WERI-Rb-1 (cell line): Measurements from ENCODE around the gene SLC17A9.

ENCODE experiments used
- DNase-seq: peaks from one replicate; pipeline ENCODE4 v3.0.0-alpha.2; 2020
- H3K27ac ChIP-seq: fragments of 250-450 bp; sonication (Bioruptor Pico); 2 replicates; pipeline ENCODE4 v1.5.1; 2020; ENCODE audit warnings: mild to moderate bottlenecking, moderate library complexity
- H3K27me3 ChIP-seq: fragments of 250-450 bp; sonication (Bioruptor Pico); 2 replicates; pipeline ENCODE4 v1.5.1; 2021; ENCODE audit warnings: mild to moderate bottlenecking, low read depth, moderate library complexity; ENCODE audit not compliant: insufficient read depth, severe bottlenecking
- H3K36me3 ChIP-seq: fragments of 250-450 bp; sonication (Bioruptor Pico); 2 replicates; pipeline ENCODE4 v1.5.1; 2020; ENCODE audit warnings: mild to moderate bottlenecking, moderate library complexity
- H3K4me3 ChIP-seq: 2 replicates; pipeline ENCODE4 v1.5.1; 2011; ENCODE audit warnings: low read depth, mild to moderate bottlenecking, control low read depth, low read length
- H3K9me3 ChIP-seq: fragments of 250-450 bp; sonication (Bioruptor Pico); 2 replicates; pipeline ENCODE4 v1.5.1; 2021; ENCODE audit warnings: mild to moderate bottlenecking, moderate library complexity; ENCODE audit not compliant: severe bottlenecking
- TF ChIP-seq, protein P1 (sequence below): IDR thresholded peaks from 2 replicates; pipeline ENCODE4 v1.5.1; 2011; ENCODE audit warnings: low read depth, mild to moderate bottlenecking, control low read depth, inconsistent platforms, low read length

The SLC17A9 gene

GRCh38 chr20:63011798-63012197 lies 59.3 kb downstream of the SLC17A9 start:
- Histone ChIP-seq H3K4me3 (no peak overlapping the region), H3K27me3 (no peaks in the 10 kb centered on the region), H3K36me3 (no peaks in the 10 kb centered on the region), H3K9me3 (peaks cover 11% of the 10 kb centered on the region), H3K27ac (no peak overlapping the region)
- DNase-seq: no peak
- TF ChIP-seq, protein P1, sequence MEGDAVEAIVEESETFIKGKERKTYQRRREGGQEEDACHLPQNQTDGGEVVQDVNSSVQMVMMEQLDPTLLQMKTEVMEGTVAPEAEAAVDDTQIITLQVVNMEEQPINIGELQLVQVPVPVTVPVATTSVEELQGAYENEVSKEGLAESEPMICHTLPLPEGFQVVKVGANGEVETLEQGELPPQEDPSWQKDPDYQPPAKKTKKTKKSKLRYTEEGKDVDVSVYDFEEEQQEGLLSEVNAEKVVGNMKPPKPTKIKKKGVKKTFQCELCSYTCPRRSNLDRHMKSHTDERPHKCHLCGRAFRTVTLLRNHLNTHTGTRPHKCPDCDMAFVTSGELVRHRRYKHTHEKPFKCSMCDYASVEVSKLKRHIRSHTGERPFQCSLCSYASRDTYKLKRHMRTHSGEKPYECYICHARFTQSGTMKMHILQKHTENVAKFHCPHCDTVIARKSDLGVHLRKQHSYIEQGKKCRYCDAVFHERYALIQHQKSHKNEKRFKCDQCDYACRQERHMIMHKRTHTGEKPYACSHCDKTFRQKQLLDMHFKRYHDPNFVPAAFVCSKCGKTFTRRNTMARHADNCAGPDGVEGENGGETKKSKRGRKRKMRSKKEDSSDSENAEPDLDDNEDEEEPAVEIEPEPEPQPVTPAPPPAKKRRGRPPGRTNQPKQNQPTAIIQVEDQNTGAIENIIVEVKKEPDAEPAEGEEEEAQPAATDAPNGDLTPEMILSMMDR: no peak

DNA sequence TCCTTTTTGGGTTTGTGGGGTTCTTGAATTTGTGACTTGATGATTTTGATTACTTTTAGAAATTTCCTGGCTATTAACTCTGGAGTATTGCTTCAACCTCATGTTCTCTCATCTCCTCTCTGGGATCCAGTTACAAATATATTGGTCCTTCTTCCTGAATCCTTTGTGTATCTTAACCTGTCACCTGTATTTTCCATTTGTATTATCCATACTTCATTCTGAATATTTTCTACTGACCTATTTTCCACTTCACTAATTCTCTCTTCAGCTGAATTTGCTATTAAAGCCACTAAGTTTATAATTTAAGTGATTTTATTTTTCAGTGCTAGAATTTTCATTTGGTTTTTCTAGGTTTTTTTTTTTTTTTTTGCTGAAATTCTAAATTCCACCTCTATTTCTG lies 60.7 kb downstream of the SLC17A9 start:
- no peaks in the 10 kb centered on the region for H3K36me3 ChIP-seq
- TF ChIP-seq, protein P1: no peak
- no peak overlapping the region for H3K27ac ChIP-seq
- no peak overlapping the region for H3K4me3 ChIP-seq
- no peaks in the 10 kb centered on the region for H3K27me3 ChIP-seq
- peaks cover 11% of the 10 kb centered on the region for H3K9me3 ChIP-seq
- no peak for DNase-seq

- H3K9me3 ChIP-seq: peaks cover 11% of the 10 kb centered on the region
Observed at GRCh38 chr20:63014287-63014686, 61.8 kb downstream of the SLC17A9 start.

DNA sequence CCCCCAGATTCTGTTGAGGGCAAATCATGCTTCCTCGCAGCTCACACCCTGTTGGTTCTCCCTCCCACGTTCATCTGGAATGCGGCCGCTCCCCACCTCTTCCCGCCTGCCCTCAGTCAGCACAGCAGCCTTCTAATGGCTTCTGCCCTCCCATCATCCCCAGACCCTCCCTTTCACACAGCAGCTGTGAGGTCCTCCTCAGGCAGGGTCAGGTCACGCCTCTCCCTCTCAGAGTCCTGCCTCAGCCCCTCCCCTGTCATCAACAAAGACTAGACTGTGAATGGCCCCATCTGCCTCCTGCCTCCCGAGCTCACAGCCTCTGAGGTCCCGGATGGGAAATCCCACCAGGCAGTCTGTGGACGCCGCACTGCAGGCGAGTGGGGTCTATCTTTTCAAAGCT lies 62.2 kb downstream of the SLC17A9 start:
- Histone ChIP-seq H3K27ac (peak overlapping the region; percentile 71), H3K9me3 (peaks cover 11% of the 10 kb centered on the region), H3K4me3 (peak overlapping the region; percentile 1), H3K27me3 (no peaks in the 10 kb centered on the region), H3K36me3 (no peaks in the 10 kb centered on the region)
- TF ChIP-seq, protein P1: no peak
- peak; percentile 90 for DNase-seq

More at GRCh38 chr20:63014287-63014686, 61.8 kb downstream of the SLC17A9 start:
- Histone ChIP-seq H3K4me3 (no peak overlapping the region), H3K27me3 (no peaks in the 10 kb centered on the region), H3K27ac (peak overlapping the region; percentile 49; the same call in 1 of the 2 replicates), H3K36me3 (no peaks in the 10 kb centered on the region)
- DNase-seq: no peak
- TF ChIP-seq, protein P1: no peak

DNA sequence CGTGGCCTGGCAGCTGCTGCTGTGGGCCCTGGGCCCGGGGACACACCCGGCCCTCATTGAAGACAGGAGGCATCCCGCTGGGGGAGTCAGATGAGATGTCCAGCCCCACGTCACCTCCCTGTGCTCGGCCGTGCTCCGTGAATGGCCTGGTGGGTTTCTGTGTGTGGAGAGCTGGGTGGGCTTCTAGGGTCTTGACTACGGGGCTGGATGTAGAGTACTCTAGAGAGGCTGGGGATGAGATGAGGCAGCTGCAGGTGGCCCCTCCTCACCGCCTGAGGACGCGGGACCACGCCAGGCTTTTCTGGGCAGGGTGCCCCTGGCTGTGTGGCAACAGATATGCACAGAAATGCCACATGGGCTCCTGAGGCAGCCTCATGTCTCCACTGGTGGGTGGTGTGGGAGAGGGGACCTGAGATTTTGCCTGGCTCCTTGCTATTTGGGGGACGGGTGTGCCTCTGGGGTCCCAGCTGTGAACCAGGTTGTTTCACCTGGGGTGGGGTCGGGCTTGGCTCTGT lies 62.7 kb downstream of the SLC17A9 start:
- Histone ChIP-seq H3K27me3 (no peaks in the 10 kb centered on the region), H3K36me3 (no peaks in the 10 kb centered on the region), H3K27ac (peak overlapping the region; percentile 71), H3K4me3 (peak overlapping the region; percentile 1), H3K9me3 (peaks cover 12% of the 10 kb centered on the region)
- TF ChIP-seq, protein P1: no peak
- DNase-seq: no peak
